ENCODE results near the gene CNEP1R1.

Gene CNEP1R1

DNA sequence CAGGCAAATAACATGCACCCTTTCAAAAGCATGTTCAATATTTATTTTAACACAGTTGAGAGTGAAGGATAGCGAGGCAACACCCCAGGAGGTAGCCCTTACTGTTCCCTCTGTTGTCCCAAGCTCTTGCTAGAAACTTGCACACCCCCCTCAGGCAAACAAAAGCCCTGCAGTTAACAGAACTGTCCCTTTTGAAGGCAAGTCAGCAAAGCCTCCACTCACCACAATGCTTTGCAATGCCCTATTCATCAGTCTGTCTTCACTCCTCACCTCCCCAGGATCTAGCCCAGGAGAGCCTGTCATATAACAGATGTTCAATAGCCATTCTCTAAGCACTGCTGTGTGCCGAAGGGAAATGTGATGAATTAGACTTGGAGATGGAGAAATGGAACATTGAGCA is 3.5 kb upstream of the CNEP1R1 start:
- DNase-seq: no peak

DNA sequence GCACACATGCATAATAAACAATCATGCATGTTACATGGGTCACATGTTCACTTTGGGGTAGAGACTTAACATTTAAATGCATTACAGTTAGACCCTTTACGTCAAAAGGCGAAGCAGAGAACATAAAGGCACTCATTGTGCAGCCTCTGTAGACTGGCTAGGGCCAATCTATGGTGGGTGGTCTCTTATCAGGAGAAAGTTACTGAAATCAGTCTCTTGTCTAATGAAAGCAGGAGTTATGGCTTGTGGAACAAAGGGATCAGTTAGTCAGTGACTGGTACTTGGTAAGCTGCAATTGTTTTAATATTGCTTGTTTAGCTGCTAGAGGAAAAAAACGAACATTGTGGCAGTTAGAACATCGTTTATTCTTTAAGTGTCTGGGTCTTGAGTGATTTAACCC is 1.4 kb upstream of the CNEP1R1 start:
- DNase-seq: no peak

DNA sequence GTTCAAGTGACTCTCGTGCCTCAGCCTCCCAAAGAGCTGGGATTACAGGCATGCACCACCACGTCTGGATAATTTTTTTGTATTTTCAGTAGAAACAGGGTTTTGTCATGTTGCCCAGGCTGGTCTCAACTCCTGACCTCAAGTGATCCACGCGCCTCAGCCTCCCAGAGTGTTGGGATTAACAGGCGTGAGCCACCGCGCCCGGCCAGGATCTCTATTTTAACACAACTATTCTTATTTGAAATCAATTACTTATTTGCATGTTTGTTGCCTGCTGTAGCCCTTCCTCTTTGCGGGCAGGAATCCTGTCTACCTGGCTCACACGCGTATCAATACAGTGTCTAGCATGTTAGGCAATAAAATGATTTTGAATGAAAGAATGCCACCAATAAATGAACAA is 818 bp upstream of the CNEP1R1 start:
- DNase-seq: no peak

DNA sequence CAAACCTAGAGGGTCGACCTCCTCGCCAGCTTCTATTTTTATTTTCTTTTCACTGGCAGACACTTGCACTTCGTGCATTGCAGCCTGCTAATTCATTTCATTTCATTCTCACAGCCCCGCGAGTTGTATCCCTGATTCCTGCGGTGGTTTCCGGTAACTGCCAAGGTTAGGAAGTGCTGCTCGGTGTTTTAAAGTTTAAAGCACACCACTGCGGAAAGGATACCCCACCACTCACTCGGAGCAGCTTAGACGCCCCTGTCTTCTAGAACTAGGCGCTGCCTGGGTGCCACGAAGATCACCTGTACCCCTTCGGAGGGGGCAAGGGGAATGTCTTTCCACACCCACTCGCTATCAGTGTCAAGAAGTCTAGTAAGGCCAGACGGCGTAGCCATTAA is 509 bp downstream of the CNEP1R1 start:
- no peak for DNase-seq

DNA sequence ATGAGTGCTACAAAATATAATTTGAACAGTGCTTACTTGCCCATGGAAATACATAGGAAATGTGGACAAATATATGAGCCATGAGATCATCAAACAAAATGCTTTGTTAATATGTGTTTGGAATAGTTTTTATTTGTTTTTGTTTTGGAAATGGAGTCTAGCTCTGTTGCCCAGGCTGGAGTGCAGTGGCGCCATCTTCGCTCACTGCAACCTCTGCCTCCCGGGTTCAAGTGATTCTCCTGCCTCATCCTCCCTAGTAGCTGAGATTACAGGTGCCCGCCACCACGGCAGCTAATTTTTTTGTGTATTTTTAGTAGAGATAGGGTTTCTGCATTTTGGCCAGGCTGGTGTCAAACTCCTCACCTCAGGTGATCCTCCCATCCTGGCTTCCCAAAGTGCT is 2.8 kb downstream of the CNEP1R1 start:
- no peak for DNase-seq

DNA sequence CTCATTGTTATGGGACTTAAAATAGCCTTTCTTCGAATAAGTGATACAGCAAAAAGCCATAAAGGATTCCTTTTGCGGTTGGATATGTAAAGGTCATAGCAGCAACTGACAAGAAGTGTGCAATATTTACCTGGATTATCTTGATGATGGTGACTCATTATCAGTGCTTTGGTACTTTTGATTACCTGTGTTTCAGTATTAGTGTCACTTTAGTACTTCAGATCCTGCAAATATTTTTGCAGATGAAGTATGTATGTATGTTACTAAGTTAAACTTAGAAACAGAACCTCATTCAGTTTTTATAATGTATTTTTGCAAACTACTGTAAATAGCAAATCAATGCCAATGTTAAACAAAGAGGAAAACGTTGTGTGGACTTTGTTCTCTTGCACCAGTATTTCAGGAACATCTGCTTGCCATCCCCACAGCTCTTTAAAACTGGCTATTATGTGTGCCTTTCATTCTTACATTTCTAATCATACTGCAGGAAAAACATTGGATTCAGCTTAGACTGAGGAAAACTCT is 10.5 kb downstream of the CNEP1R1 start:
- no peak for DNase-seq

DNA sequence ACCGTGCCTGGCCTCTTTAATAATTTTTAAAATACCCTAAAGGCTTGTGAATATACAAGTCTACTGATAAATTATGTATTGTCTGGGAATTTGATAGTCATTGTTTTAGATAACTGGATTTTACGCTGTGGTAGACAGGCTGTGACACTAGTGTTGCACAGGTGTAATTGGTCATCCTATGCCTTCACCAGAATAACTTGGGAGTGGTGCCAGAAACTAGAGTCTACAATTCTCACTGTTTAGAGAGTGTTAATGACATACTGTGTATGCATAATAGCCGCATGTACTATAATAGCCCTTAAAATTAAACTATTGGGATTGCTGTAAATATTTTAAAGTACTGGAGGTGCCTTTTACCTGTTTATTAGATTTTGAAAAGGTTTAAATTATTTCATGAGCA is 11.4 kb downstream of the CNEP1R1 start:
- no peak for DNase-seq

DNA sequence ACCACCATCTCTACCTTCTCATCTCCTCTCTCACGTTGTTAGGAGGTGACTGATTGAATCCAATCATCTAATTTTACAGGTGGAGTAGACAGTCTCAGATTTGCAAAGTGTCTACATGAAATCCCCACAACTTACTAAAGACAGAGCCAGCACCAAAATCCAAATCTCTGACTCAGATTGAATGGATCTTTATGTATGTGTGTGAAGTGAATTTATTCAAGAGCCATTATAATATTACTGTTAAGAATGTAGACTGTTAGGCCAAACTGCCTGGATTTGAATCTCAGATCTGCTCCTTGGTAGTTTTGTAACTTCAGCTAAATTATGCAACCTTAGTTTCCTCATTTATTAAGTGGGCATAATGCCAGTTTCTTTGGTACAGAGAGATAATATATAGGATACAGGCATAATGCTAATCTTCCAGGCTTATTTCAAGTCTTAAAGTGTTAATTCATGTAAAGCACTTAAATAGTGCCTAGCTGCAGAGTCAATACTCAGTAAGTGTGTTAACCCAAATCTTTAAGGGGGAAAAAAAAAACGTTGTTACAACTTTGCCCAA is 12.7 kb downstream of the CNEP1R1 start:
- no peak for DNase-seq

DNA sequence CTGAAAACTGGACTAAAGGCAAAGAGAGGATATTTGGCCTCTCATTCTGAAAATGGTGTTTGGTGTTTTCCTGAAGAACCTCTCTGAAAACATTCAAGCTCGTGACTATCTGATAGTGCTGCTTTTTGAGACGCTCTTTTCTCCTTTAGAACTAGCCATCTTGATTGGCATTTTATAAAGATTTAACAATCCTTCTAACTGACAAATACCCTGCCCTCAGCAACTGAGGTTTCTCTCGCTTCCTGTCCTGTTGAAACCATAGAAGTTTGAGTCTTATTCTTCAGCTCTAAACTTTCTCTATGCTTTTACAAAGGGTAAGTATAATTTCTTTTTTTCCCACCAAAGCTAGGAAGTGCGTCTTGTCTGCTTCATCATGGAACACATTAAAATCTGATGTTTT is 13.3 kb downstream of the CNEP1R1 start:
- DNase-seq: no peak

DNA sequence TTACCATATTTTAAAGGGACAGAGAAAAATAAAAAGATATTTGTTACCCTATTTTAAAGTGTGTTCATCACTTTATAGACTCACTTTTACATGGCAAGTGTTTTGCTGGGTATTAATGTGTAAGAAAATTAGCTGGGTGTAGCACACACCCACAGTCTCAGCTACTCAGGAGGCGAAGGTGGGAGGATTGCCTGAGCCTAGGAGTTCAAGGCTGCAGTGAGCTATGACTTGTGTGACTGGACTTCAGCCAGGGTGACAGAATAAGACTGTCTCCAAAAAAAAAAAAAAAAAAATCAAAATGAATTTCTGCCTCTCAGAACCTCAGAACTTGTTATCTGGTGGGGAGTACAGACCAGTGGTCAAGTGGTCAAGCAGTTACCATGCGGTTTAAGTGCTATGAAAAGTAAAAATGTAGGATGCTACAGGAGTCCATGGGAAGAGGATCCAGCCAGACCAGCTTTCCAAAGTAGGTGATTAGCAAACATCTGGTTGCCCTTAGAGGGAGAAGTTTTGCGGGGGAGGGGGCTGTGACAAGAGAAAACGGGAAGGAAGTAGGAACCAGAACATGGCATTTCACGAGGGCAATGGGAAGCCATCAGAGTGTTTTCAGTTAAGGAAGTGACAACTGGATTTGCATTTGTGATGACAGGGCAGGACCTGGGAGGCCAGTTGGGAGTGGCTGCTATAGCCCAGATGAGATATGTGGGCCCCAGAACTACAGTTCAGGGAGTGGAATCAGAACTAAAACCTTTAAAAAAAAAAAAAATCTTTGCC is 13.9 kb downstream of the CNEP1R1 start:
- no peak for DNase-seq

DNA sequence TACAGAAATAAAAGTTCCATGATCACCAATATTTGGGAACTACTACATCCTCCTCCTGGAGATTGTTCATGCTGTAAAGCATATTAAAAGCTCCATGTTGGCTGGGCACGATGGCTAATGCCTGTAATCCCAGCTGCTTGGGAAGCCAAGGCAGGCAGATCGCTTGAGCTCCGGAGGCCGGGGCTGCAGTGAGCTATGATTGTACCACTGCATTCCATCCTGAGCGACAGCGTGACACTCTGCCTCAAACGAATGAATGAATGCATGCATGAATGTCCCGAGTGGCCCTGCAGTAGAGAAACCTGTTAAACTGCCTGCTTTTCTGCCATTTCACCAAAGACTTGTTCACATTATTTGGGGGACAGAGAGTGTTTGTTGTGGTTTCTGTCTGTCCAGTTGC is 15.0 kb downstream of the CNEP1R1 start:
- no peak for DNase-seq

DNA sequence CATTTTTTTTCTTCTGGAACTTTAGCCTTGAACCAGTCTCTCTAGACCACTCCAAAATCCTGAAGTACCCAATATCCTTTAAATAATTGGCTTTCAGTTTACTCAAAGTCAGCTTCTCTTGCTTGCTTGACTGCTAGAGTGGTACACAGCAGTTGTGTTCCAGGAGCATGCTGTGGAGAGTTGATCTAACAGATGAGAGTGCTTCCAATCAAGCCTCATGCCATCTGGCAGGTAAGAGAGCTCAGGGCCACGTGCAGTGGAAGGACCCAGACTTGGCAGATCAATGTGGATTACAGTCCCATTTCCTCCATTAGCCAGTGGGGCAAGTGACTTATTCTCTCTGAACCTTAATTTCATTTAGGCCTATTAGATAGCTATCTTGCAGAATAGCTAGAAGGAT is 15.7 kb downstream of the CNEP1R1 start:
- DNase-seq: no peak

DNA sequence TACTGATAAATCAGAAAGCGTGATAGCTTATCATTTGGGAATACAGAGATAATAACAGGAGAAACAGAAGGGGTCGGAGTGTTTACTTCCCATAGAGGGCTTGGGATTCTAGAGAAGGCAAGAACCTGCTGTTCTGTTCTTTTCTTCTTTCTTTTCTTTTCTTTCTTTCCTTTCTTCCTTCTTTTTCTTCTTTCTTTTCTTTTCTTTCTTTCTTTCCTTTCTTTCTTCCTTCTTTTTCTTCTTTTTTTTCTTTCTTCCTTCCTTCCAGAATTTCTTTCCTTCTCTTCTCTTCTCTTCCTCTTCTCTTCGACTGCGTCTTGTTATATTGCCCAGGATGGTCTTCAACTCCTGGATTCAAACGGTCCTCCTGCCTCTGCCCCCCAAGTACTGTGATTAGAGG is 18.3 kb downstream of the CNEP1R1 start:
- DNase-seq: no peak

DNA sequence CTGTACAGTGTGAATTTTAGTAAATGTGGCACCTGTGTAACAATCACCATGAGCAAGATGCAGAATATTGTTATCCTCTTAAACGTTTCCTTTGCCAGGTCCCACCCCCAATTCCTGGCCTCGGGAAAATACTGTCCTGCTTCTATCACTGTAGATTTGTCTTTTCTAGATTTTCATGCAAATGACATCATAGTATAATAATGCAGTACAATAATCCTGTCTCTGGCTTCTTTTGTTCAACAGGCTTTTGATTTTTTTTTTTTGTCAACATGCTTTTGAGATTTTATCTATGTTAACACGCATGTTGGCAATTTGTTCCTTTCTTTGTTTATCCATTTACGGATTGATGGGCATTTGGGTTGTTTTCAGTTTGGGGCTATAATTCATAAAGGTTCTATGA is 20.4 kb downstream of the CNEP1R1 start:
- DNase-seq: no peak

DNA sequence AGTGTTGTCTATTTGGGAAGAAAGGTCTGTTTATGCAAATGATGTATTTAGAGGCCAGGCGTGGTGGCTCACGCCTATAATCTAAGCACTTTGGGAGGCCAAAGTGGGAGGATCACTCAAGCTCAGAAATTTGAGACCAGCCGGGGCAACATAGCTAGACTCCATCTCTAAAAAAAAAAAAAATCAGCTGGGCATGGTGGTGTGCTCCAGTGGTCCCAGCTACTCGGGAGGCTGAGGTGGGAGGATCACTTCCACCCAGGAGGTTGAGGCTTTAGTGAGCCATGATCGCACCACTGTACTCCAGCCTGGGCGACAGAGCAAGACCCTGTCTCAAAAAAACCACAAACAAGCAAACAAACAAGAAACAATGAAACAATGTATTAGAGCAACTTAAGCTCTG is 21.8 kb downstream of the CNEP1R1 start:
- DNase-seq: no peak

DNA sequence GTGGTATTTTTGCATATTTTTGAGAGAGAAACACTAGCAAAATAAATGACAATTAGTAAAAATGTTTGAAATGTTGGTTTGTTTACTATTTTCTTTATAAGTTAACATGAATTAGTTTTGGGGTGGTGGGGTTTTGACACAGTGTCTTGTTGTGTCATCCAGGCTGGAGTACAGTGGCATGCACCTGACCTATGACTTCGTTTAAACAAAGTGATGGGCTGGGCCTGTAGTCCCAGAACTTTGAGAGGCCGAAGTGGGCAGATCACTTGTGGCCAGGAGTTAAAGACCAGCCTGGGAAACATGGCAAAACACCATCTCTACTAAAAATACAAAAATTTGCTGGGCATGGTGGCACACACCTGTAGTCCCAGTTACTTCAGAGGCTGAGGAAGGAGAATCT is 22.8 kb downstream of the CNEP1R1 start:
- DNase-seq: no peak

DNA sequence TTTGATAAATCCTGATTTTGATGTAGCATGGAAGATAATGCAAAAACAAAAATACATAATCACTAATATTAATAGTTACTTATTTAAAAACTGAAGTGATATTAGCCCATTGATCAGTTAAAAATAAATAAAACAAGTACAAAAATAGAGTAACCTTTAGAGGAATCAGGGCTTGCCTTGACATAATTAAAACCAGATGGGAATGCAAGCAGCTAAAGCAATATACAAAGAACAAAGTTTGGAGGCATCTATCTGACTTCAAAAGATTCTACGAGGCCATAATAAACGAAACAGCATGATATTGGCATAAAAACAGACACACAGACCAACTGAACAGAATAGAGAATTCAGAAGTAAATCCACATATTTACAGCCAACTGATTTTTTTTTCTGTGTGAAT is 25.8 kb downstream of the CNEP1R1 start:
- no peak for DNase-seq

DNA sequence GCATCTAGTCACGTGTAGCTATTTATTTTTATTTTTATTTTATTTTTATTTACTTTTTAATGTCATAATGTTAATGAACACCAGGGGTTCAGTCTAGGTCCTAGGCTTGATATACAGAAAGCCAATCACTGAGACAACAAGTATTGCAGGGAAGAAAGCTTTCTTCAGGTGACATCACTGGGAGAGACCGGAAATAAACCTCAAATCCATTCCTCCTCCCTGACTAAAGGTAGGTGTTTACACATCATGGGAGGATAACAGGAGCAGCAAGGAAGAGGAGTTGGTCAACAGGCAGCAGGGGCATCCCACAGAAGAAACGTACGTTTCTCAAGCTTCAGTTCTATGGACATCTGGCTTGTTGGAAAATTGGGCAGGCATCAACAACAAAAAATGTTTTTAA is 31.2 kb downstream of the CNEP1R1 start:
- DNase-seq: no peak

DNA sequence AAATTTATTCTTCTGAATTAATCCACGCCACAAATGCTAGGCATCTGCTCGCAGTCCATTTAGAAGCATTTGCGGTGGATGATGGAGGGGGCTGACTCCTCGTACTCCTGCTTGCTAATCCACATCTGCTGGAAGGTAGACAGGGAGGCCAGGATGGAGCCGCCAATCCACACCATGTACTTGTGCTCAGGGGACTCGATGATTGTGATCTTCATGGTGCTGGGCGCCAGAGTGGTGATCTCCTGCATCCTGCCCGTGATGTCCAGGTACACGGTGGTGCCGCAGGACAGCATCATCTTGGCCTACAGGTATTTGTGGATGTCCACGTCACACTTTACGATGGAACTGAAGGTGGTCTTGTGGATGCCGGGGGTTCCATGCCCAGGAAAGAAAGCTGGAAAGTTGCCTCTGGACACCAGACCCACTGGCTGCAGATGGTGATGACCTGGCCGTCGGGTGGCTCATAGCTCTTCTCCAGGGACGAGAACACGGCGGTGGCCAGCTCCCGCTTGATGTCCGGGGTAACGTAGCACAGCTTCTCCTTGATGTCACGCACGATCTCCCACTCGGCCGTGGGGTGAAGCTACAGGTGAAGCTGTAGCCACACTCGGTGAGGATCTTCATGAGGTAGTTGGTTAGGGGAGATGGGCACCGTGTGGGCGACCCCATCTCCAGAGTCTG is 33.2 kb downstream of the CNEP1R1 start:
- no peak for DNase-seq

DNA sequence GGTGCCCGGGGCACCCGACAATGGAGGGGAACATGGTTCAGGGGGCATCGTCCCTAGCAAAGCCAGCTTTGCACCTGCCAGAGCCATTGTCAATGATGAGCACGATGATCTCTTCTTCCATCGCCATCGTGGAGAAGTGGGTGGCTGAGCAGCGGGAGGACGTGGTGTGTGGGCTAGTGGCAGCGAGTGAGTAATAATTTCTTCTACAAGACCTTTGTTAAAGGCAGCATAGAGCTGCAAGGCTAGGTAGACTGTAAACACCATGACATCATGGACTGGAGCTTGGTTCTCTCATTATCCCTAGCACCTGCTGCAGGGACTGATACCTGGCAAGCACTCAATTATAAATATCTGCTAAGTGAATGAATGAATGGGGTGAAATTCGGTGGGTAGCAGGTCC is 34.1 kb downstream of the CNEP1R1 start:
- no peak for DNase-seq

DNA sequence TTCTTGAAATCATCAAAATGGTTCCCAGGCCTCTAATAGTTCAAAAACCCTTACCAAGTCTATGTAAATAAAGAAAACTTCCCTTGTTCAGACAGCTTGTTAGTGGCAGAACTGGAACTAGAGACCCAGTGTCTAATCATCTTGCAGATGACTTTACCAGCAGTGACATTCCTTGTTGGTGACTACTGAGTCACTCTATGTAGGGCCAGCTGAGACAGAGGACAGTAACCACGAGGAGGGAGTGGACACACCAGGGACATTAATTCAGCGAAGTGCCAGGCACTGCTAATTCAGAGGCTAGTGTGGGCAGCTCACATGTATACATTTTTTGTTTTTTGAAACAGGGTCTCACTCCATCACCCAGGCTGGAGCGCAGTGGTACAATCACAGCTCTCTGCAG is 34.6 kb downstream of the CNEP1R1 start:
- DNase-seq: no peak

DNA sequence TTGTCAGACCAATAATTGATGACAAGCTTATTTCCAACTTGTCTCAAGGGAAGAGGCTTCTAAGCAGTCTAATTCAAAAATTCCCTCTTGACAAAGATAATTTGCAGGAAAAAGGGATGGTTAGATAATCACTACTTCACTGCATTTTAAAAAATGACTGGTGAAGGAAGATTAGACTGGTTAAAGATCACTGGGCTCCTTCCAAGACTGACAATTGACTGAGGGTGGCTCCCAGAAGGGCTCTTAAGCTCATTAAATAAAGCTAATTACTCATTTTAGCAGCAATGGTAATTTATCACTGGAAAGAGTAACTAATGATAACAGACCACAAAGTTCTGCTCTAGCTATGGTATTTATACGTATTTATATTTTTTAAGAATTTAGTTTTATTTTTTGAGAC is 36.3 kb downstream of the CNEP1R1 start:
- no peak for DNase-seq

DNA sequence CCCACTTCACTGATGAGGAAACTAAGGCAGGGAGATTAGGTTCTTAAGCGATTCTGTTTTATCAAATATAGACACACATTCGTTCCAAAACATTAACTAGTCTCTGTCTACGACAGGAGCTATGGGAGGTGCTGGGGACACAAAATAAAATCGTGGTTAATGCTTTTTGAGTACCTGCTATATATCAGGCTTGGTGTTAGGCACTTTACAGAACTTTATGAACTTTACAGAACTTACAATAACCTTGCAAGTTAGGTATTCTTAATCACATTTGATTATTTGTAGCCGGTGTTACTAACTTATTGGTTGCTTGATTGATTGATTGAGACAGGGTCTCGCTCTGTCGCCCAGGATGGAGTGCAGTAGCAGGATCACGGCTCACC is 40.2 kb downstream of the CNEP1R1 start:
- DNase-seq: no peak
